ENCODE measurements around the gene EIF2B4.

Gene EIF2B4

DNA sequence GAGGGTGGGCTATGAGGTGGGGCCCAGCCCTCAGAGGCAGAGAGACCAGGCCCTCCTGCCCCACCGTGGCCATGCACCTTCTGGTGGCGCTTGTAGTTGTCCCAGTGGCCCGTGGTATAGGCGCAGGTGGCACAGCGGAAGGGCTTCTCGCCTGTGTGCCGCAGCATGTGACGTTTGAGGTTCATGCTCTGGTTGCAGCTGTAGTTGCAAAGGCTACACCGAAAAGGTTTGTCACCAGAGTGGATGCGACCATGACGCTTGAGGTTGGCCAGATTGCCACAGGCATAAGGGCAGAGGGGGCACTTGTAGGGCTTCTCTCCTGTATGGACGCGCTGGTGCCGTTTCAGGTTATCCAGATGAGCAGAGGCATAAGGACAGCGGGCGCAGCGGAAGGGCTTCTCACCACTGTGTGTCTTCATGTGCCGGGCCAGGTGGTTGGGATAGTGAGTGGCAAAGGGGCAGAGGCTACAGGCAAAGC is 7.5 kb upstream of the EIF2B4 start:
- Histone ChIP-seq H3K9me3 (ENCODE audit: control extremely low read depth in 1 of 5, control insufficient read depth in 4 of 5, insufficient read depth in 2 of 5, low read depth in 1 of 5, low read length in 4 of 5) (no peaks in the 10 kb centered on the region), H3K4me1 (ENCODE audit: control extremely low read depth in 1 of 4, control insufficient read depth in 4 of 4, insufficient read depth in 4 of 4, low read length in 3 of 4) (peaks cover 12 to 28% (median 18%) of the 10 kb centered on the region in 4 experiments), H3K36me3 (ENCODE audit: control insufficient read depth in 4 of 4, insufficient read depth in 4 of 4, low read length in 3 of 4) (peaks cover 5 to 81% (median 53%) of the 10 kb centered on the region in 4 experiments), H3K27ac (ENCODE audit: insufficient read depth in 1 of 2, low read depth in 1 of 2, low read length in 2 of 2, poor library complexity in 1 of 2, severe bottlenecking in 2 of 2) (no peak overlapping the region), H3K27me3 (replicated peaks in 2 of 5; ENCODE audit: control insufficient read depth in 4 of 5, insufficient read depth in 5 of 5, low read length in 4 of 5) (no peaks in the 10 kb centered on the region), H3K4me3 (ENCODE audit: control insufficient read depth in 1 of 7, extremely low read depth in 1 of 7, insufficient read depth in 4 of 7, low read depth in 2 of 7, low read length in 6 of 7) (no peak overlapping the region)
- WGBS (ENCODE audit: insufficient coverage): 94% methylated on average over 18 of the region's 18 CpGs
- no peak for DNase-seq
- ChIA-PET POLR2A (no interaction called here), CTCF (no interaction called here)

DNA sequence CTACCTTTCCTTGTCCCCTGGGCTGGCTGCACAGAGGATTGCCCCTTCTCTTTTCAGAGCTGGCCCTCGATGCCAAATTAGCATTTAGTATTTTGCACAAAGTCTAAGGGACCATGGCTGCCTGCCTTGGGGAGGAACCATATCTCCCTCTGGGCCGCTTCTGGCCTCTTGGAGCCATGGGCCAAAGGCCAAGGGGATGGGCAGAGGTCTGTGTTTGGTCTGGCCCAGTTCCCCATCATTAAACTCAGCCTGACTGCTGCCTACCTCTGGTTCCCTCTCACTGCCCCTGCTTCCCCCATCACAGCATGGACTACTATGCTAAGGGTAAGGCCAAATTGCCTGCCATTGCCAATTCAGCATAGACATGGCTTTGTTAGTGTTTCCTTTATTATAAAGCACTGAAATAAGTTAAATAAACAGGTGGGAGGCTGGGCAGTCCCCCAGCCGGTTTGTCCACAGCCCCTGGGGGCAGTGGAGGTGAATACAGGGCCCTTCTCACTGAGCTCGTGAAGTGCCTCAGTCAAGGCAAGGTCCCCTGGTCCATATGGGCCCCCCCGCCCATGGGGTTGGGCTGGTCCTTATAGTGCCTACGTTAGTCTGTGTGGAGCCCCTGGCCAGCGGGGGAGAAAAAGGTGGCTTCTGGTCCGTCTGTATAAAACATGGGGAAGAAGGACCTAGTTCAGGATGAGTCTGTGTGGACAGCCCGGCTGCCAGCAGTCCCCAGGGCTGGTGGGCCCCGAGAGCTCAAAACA is 6.9 kb upstream of the EIF2B4 start:
- CTCF ChIA-PET: no interaction called here
- H3K27me3 ChIP-seq (replicated peaks in 2 of 5; ENCODE audit: control insufficient read depth in 4 of 5, insufficient read depth in 5 of 5, low read length in 4 of 5): no peaks in the 10 kb centered on the region
- H3K9me3 ChIP-seq (ENCODE audit: control extremely low read depth in 1 of 5, control insufficient read depth in 4 of 5, insufficient read depth in 2 of 5, low read depth in 1 of 5, low read length in 4 of 5): no peaks in the 10 kb centered on the region
- peaks cover 15 to 34% (median 22%) of the 10 kb centered on the region in 4 experiments for H3K4me1 ChIP-seq (ENCODE audit: control extremely low read depth in 1 of 4, control insufficient read depth in 4 of 4, insufficient read depth in 4 of 4, low read length in 3 of 4)
- no peak overlapping the region for H3K27ac ChIP-seq (ENCODE audit: insufficient read depth in 1 of 2, low read depth in 1 of 2, low read length in 2 of 2, poor library complexity in 1 of 2, severe bottlenecking in 2 of 2)
- H3K36me3 ChIP-seq (ENCODE audit: control insufficient read depth in 4 of 4, insufficient read depth in 4 of 4, low read length in 3 of 4): peaks cover 6 to 79% (median 53%) of the 10 kb centered on the region in 4 experiments
- no peak for DNase-seq
- H3K4me3 ChIP-seq (ENCODE audit: control insufficient read depth in 1 of 7, extremely low read depth in 1 of 7, insufficient read depth in 4 of 7, low read depth in 2 of 7, low read length in 6 of 7): no peak overlapping the region
- WGBS (ENCODE audit: insufficient coverage): 98% methylated on average over 9 of the region's 10 CpGs
- POLR2A ChIA-PET: no interaction called here

DNA sequence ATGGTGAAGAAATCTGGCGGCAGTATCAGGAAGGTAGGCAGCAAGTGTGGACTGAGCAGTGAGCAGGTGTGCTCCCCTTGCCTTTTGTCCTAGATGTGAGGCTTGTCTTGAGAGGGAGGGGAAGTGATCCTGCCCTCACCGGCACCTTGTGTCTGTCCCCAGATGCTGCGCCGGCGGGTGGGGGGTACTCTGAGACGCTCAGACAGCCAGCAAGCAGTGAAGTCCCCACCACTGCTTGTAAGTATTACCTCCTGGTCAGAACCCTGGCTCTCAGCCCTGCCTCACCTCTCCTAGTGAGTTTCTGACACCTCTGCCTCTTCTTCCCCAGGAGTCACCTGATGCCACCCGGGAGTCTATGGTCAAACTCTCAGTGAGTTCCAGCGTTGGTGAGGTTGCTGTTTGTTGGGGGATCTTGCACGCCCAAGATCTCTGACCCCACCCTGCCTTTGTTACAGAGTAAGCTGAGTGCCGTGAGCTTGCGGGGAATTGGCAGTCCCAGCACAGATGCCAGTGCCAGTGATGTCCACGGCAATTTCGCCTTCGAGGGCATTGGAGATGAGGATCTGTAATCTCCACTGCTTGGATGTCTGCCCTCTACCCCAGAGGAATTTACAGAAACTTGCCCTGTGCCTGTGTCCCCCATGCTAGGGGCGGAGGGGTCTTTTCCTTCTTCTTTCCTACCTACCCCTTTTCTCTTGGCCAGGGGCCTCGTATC is 6.2 kb upstream of the EIF2B4 start:
- Histone ChIP-seq H3K27ac (ENCODE audit: insufficient read depth in 1 of 2, low read depth in 1 of 2, low read length in 2 of 2, poor library complexity in 1 of 2, severe bottlenecking in 2 of 2) (no peak overlapping the region), H3K36me3 (ENCODE audit: control insufficient read depth in 4 of 4, insufficient read depth in 4 of 4, low read length in 3 of 4) (peaks cover 4 to 72% (median 49%) of the 10 kb centered on the region in 4 experiments), H3K27me3 (replicated peaks in 2 of 5; ENCODE audit: control insufficient read depth in 4 of 5, insufficient read depth in 5 of 5, low read length in 4 of 5) (no peaks in the 10 kb centered on the region), H3K9me3 (ENCODE audit: control extremely low read depth in 1 of 5, control insufficient read depth in 4 of 5, insufficient read depth in 2 of 5, low read depth in 1 of 5, low read length in 4 of 5) (no peaks in the 10 kb centered on the region), H3K4me3 (ENCODE audit: control insufficient read depth in 1 of 7, extremely low read depth in 1 of 7, insufficient read depth in 4 of 7, low read depth in 2 of 7, low read length in 6 of 7) (no peak overlapping the region), H3K4me1 (ENCODE audit: control extremely low read depth in 1 of 4, control insufficient read depth in 4 of 4, insufficient read depth in 4 of 4, low read length in 3 of 4) (peaks cover 19 to 40% (median 28%) of the 10 kb centered on the region in 4 experiments)
- no peak for DNase-seq
- 99% methylated on average over 14 of the region's 16 CpGs for WGBS (ENCODE audit: insufficient coverage)
- CTCF ChIA-PET: no interaction called here
- POLR2A ChIA-PET: no interaction called here

DNA sequence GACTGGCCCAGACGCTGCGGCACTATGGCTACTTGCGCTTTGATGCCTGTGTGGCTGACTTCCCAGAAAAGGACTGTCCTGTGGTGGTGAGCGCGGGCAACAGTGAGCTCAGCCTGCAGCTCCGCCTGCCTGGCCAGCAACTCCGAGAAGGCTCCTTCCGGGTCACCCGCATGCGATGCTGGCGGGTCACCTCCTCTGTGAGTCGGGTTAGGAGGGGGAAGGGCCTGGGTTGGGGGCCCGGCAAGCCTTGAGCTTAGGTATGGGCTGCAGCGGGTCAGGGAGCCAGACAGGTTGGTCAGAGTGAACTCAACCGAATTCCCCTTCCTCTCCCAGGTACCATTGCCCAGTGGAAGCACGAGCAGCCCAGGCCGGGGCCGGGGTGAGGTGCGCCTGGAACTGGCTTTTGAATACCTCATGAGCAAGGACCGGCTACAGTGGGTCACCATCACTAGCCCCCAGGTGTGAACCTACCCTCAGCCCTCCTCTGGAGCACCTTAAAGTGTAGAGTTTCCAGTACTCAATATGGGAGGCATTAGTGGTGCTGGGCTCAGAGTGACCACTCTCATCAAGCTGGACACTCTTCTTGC is 5.5 kb upstream of the EIF2B4 start:
- CTCF ChIA-PET: no interaction called here
- POLR2A ChIA-PET: no interaction called here
- 100% methylated on average over 9 of the region's 20 CpGs for WGBS (ENCODE audit: insufficient coverage)

DNA sequence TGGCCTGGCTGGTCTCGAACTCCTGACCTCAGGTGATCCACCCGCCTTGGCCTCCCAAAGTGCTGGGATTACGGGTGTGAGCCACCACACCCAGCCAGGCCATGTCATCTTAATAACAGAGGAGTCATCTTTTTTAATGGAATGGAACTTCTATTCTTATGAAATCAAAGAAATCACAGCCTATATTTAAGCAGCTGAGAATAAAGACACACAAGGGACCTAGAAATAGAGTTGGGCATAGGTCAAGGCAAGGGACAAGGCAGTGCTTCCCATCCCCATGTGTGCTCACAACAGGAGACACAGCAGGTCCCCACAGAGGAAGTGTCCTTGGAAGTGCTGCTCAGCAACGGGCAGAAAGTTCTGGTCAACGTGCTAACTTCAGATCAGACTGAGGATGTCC is 3.4 kb upstream of the EIF2B4 start:
- POLR2A ChIA-PET: no interaction called here

More for the DNA sequence above, 5.5 kb upstream of the EIF2B4 start:
- Histone ChIP-seq H3K9me3 (ENCODE audit: control extremely low read depth in 1 of 5, control insufficient read depth in 4 of 5, insufficient read depth in 2 of 5, low read depth in 1 of 5, low read length in 4 of 5) (no peaks in the 10 kb centered on the region), H3K27me3 (replicated peaks in 2 of 5; ENCODE audit: control insufficient read depth in 4 of 5, insufficient read depth in 5 of 5, low read length in 4 of 5) (no peaks in the 10 kb centered on the region), H3K36me3 (ENCODE audit: control insufficient read depth in 4 of 4, insufficient read depth in 4 of 4, low read length in 3 of 4) (peaks cover 4 to 66% (median 49%) of the 10 kb centered on the region in 4 experiments), H3K4me3 (ENCODE audit: control insufficient read depth in 1 of 7, extremely low read depth in 1 of 7, insufficient read depth in 4 of 7, low read depth in 2 of 7, low read length in 6 of 7) (no peak overlapping the region), H3K27ac (ENCODE audit: insufficient read depth in 1 of 2, low read depth in 1 of 2, low read length in 2 of 2, poor library complexity in 1 of 2, severe bottlenecking in 2 of 2) (no peak overlapping the region), H3K4me1 (ENCODE audit: control extremely low read depth in 1 of 4, control insufficient read depth in 4 of 4, insufficient read depth in 4 of 4, low read length in 3 of 4) (peaks cover 19 to 41% (median 27%) of the 10 kb centered on the region in 4 experiments)
- no peak for DNase-seq

DNA sequence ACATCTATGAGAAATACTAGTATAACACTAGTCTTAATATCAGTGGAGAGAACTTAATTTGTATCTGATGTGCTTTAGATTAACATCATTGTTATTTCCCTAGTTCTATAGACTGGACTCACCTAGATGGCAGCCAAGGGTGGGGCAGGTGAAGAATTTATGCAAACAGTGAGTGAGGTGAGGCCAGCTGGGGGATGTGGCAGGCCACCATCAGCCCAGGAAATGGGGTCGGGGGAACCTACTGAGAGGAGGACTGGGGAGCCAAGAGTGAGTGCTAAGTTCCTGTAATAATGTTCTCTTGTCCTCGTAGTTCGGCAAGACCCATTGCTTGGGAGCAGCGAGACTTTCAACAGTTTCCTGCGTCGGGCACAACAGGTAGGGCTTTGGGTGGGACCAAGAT is 2.8 kb upstream of the EIF2B4 start:
- Histone ChIP-seq H3K27me3 (replicated peaks in 2 of 5; ENCODE audit: control insufficient read depth in 4 of 5, insufficient read depth in 5 of 5, low read length in 4 of 5) (no peaks in the 10 kb centered on the region), H3K4me3 (ENCODE audit: control insufficient read depth in 1 of 7, extremely low read depth in 1 of 7, insufficient read depth in 4 of 7, low read depth in 2 of 7, low read length in 6 of 7) (no peak overlapping the region), H3K27ac (ENCODE audit: insufficient read depth in 1 of 2, low read depth in 1 of 2, low read length in 2 of 2, poor library complexity in 1 of 2, severe bottlenecking in 2 of 2) (no peak overlapping the region), H3K36me3 (ENCODE audit: control insufficient read depth in 4 of 4, insufficient read depth in 4 of 4, low read length in 3 of 4) (peaks cover 6 to 62% (median 49%) of the 10 kb centered on the region in 4 experiments), H3K9me3 (ENCODE audit: control extremely low read depth in 1 of 5, control insufficient read depth in 4 of 5, insufficient read depth in 2 of 5, low read depth in 1 of 5, low read length in 4 of 5) (no peaks in the 10 kb centered on the region), H3K4me1 (ENCODE audit: control extremely low read depth in 1 of 4, control insufficient read depth in 4 of 4, insufficient read depth in 4 of 4, low read length in 3 of 4) (peaks cover 14 to 35% (median 28%) of the 10 kb centered on the region in 4 experiments)
- POLR2A ChIA-PET: no interaction called here
- 95% methylated on average over 6 of the region's 6 CpGs for WGBS (ENCODE audit: insufficient coverage)
- CTCF ChIA-PET: interaction anchor here (1.1 to 1.4 kb wide), 2 partner anchors 92 to 295 kb away, joined by 3 read pairs; no protein-coding TSS in a partner anchor
- DNase-seq: no peak

More for the DNA sequence above, 3.4 kb upstream of the EIF2B4 start:
- H3K36me3 ChIP-seq (ENCODE audit: control insufficient read depth in 4 of 4, insufficient read depth in 4 of 4, low read length in 3 of 4): peaks cover 4 to 62% (median 48%) of the 10 kb centered on the region in 4 experiments
- no peak for DNase-seq
- CTCF ChIA-PET: interaction anchor here (0.6 kb wide), 1 partner anchor 1578 kb away, joined by 3 read pairs; no protein-coding TSS in a partner anchor
- WGBS (ENCODE audit: insufficient coverage): 95% methylated on average over 3 of the region's 5 CpGs
- H3K4me3 ChIP-seq (ENCODE audit: control insufficient read depth in 1 of 7, extremely low read depth in 1 of 7, insufficient read depth in 4 of 7, low read depth in 2 of 7, low read length in 6 of 7): no peak overlapping the region
- H3K9me3 ChIP-seq (ENCODE audit: control extremely low read depth in 1 of 5, control insufficient read depth in 4 of 5, insufficient read depth in 2 of 5, low read depth in 1 of 5, low read length in 4 of 5): no peaks in the 10 kb centered on the region
- no peak overlapping the region for H3K27ac ChIP-seq (ENCODE audit: insufficient read depth in 1 of 2, low read depth in 1 of 2, low read length in 2 of 2, poor library complexity in 1 of 2, severe bottlenecking in 2 of 2)
- H3K27me3 ChIP-seq (replicated peaks in 2 of 5; ENCODE audit: control insufficient read depth in 4 of 5, insufficient read depth in 5 of 5, low read length in 4 of 5): no peaks in the 10 kb centered on the region
- peaks cover 14 to 35% (median 27%) of the 10 kb centered on the region in 4 experiments for H3K4me1 ChIP-seq (ENCODE audit: control extremely low read depth in 1 of 4, control insufficient read depth in 4 of 4, insufficient read depth in 4 of 4, low read length in 3 of 4)

All from common myeloid progenitor, CD34-positive (primary cell).